CD4-positive, alpha-beta memory T cell (primary cell): ENCODE data around the gene NKAPD1. TPM values are rescaled to one million over a fixed set of nuclear protein-coding genes. Genes with fewer than 3 reads are reported as not detected.

Source experiments
- CTCF ChIA-PET: fragments of 350-600 bp; sonication (Branson Sonifier 250); formaldehyde crosslinking; loops from one replicate; lab custom pipeline; 2021; ENCODE audit warnings: inconsistent platforms; ENCODE audit not compliant: partially characterized antibody; lab: Charles Lee
- POLR2A ChIA-PET: fragments of 350-600 bp; sonication (Branson Sonifier 250); formaldehyde crosslinking; loops from one replicate; lab custom pipeline; 2021; ENCODE audit not compliant: partially characterized antibody; lab: Charles Lee
- DNase-seq, 5 donors: peaks; one replicate each; pipeline versions ENCODE4 v3.0.0 to v3.0.0-alpha.2; 2020 to 2022; ENCODE audit warnings: mixed read lengths in 1 of 5
- H3K27ac ChIP-seq: one replicate; pipeline ENCODE4 v1.7.0; 2013; ENCODE audit warnings: low read depth, low read length
- H3K27me3 ChIP-seq: 2 replicates; pipeline ENCODE4 v1.7.0; 2013; ENCODE audit warnings: mild to moderate bottlenecking, low read length, moderate library complexity; ENCODE audit not compliant: insufficient read depth
- H3K36me3 ChIP-seq: 2 replicates; pipeline ENCODE4 v1.7.0; 2013; ENCODE audit warnings: mild to moderate bottlenecking, low read length, moderate library complexity; ENCODE audit not compliant: insufficient read depth
- H3K4me1 ChIP-seq: 2 replicates; pipeline ENCODE4 v1.7.0; 2013; ENCODE audit warnings: mild to moderate bottlenecking, low read length, moderate library complexity; ENCODE audit not compliant: insufficient read depth
- H3K4me3 ChIP-seq, 2 donors: one replicate each; pipeline ENCODE4 v1.7.0; 2013; ENCODE audit warnings: low read length in 2 of 2, mild to moderate bottlenecking in 1 of 2
- H3K9me3 ChIP-seq, 2 donors: one replicate each; pipeline ENCODE4 v1.7.0; 2013; ENCODE audit warnings: low read length in 2 of 2, control low read depth in 1 of 2; ENCODE audit not compliant: control insufficient read depth in 1 of 2
- H3K27ac Mint-ChIP-seq, 7 donors: one replicate each; pipeline ENCODE4 v1.8.0; 2020 to 2021; ENCODE audit warnings: mixed read lengths in 7 of 7, mild to moderate bottlenecking in 6 of 7, inconsistent platforms in 3 of 7, moderate library complexity in 3 of 7
- H3K27me3 Mint-ChIP-seq, 2 donors: one replicate each; pipeline ENCODE4 v1.8.0; 2020 to 2021; ENCODE audit warnings: mixed read lengths in 2 of 2
- H3K36me3 Mint-ChIP-seq, 2 donors: one replicate each; pipeline ENCODE4 v1.8.0; 2020 to 2021; ENCODE audit warnings: mixed read lengths in 2 of 2, inconsistent platforms in 1 of 2, mild to moderate bottlenecking in 1 of 2
- H3K4me1 Mint-ChIP-seq, 4 donors: one replicate each; pipeline ENCODE4 v1.8.0; 2020 to 2021; ENCODE audit warnings: mixed read lengths in 4 of 4, mild to moderate bottlenecking in 1 of 4
- H3K4me3 Mint-ChIP-seq, 8 donors: one replicate each; pipeline ENCODE4 v1.8.0; 2020 to 2021; ENCODE audit warnings: mixed read lengths in 8 of 8, mild to moderate bottlenecking in 7 of 8, moderate library complexity in 6 of 8, inconsistent platforms in 3 of 8
- H3K9me3 Mint-ChIP-seq, 8 donors: one replicate each; pipeline ENCODE4 v1.8.0; 2020 to 2021; ENCODE audit warnings: mixed read lengths in 8 of 8, mild to moderate bottlenecking in 5 of 8, inconsistent platforms in 3 of 8, moderate library complexity in 1 of 8
- intact Hi-C: fragments of 100-400 bp; cut with micrococcal nuclease; formaldehyde crosslinking; loops from one replicate; pipeline ENCODE4 v1.15.1; 2023
- polyA plus RNA-seq, 2 donors: library from polyadenylated mRNA; unstranded; fragments of 300-500 nt; fragmentation: Illumina TruSeq; gene quantifications; one replicate each; pipeline ENCODE4 v1.2.3, GENCODE V29; 2021
- total RNA-seq, 2 experiments: library from RNA; stranded (reverse); gene quantifications; one replicate each; pipeline ENCODE4 v1.2.3, GENCODE V29; 2021

The NKAPD1 gene
- total and polyA plus RNA-seq, 4 experiments from 2014 or later: 7.7 to 21.2 (median 17.5) TPM

DNA sequence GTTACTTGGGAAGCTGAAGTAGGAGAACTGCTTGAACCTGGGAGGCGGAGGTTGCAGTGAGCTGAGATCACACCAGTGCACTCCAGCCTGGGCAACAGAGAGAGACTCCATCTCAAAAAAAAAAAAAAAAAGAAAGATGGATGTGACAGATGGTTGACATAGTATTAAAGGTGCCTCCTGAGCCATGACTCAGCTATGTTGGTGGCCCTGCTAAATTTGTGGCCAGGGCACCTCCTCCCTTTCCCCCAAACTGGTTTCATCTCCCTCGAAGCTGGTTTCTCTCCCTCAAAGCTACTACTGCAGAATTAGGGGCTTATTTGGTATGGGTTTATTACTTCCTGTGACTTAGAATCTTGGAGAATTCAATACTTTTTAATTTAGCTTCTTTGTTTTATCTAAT lies 44.1 kb downstream of the NKAPD1 start:
- POLR2A ChIA-PET: no interaction called here
- DNase-seq: no peak
- Histone ChIP-seq H3K4me1 (no peaks in the 10 kb centered on the region), H3K36me3 (no peaks in the 10 kb centered on the region), H3K27ac (no peak overlapping the region), H3K9me3 (no peaks in the 10 kb centered on the region), H3K27me3 (no peaks in the 10 kb centered on the region), H3K4me3 (no peak overlapping the region)
- Mint-ChIP-seq H3K4me3 (no peak overlapping the region), H3K27me3 (no peaks in the 10 kb centered on the region), H3K36me3 (peaks cover 1 to 14% of the 10 kb centered on the region in 2 donors), H3K4me1 (peaks cover 0 to 2% (median 0%) of the 10 kb centered on the region in 4 donors), H3K9me3 (no peaks in the 10 kb centered on the region), H3K27ac (no peak overlapping the region)
- intact Hi-C loops: loop anchor here (10.0 kb wide), 1 partner anchor 63 kb away; no protein-coding TSS in a partner anchor
- CTCF ChIA-PET: no interaction called here

DNA sequence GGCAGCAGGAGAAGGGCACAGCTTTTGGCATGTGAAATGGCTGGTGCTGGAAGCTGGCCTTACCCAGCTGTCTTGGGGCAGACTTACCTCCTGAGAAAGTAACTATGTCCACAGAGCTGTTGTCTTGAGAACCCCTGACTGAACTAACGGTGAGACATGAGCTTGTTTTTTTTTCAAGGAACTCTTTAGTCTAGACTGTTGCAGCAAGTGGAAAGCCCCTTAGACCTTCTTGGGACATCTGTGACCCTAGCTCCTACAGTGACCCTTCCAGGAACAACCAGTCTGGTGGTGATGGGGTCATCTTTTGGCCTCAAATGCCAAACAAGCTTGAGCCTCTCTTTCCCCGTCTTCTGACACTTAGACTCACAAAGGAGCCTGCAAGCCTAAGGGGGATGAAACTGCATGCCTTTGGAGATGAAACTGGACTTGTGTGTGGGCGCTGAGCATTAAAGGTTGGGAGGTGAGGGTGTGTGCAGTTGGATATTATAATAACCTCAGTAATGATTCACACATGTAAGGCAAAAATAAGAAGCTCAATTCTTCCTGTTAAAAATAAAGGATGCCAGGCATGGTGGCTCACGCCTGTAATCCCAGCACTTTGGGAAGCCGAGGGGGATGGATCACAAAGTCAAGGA lies 48.0 kb downstream of the NKAPD1 start:
- Histone ChIP-seq H3K27ac (no peak overlapping the region), H3K4me3 (no peak overlapping the region), H3K9me3 (no peaks in the 10 kb centered on the region), H3K4me1 (no peaks in the 10 kb centered on the region), H3K27me3 (no peaks in the 10 kb centered on the region), H3K36me3 (no peaks in the 10 kb centered on the region)
- ChIA-PET CTCF (interaction anchor here (0.7 to 2.5 kb wide), 4 partner anchors 9 to 608 kb away, joined by 3 to 19 read pairs (median 4); partner anchors contain the start of gene HOATZ), POLR2A (no interaction called here)
- Mint-ChIP-seq H3K36me3 (peaks cover 1 to 11% of the 10 kb centered on the region in 2 donors), H3K4me3 (no peak overlapping the region), H3K4me1 (no peaks in the 10 kb centered on the region), H3K9me3 (no peaks in the 10 kb centered on the region), H3K27me3 (no peaks in the 10 kb centered on the region), H3K27ac (no peak overlapping the region)
- intact Hi-C loops: no loop called here
- no peak for DNase-seq

- DNase-seq: no peak
- Histone ChIP-seq H3K4me1 (no peaks in the 10 kb centered on the region), H3K36me3 (no peaks in the 10 kb centered on the region), H3K4me3 (no peak overlapping the region), H3K27me3 (no peaks in the 10 kb centered on the region), H3K27ac (no peak overlapping the region), H3K9me3 (no peaks in the 10 kb centered on the region)
- ChIA-PET POLR2A (no interaction called here), CTCF (interaction anchor here (1.1 to 2.5 kb wide), 3 partner anchors 10 to 157 kb away, joined by 4 to 19 read pairs (median 5); no protein-coding TSS in a partner anchor)
- H3K4me1 Mint-ChIP-seq: no peaks in the 10 kb centered on the region
- H3K36me3 Mint-ChIP-seq: peaks cover 1 to 10% of the 10 kb centered on the region in 2 donors
- no peaks in the 10 kb centered on the region for H3K9me3 Mint-ChIP-seq
- intact Hi-C loops: no loop called here
- H3K4me3 Mint-ChIP-seq: no peak overlapping the region
- no peaks in the 10 kb centered on the region for H3K27me3 Mint-ChIP-seq
- H3K27ac Mint-ChIP-seq: no peak overlapping the region
These were observed 49.0 kb downstream of the NKAPD1 start for GRCh38 chr11:112123129-112123528.

GRCh38 chr11:112127056-112127455 lies 53.0 kb downstream of the NKAPD1 start:
- CTCF ChIA-PET: interaction anchor here (1.5 kb wide), 1 partner anchor 15 kb away, joined by 5 read pairs; no protein-coding TSS in a partner anchor
- intact Hi-C loops: no loop called here
- H3K4me3 ChIP-seq: no peak overlapping the region

DNA sequence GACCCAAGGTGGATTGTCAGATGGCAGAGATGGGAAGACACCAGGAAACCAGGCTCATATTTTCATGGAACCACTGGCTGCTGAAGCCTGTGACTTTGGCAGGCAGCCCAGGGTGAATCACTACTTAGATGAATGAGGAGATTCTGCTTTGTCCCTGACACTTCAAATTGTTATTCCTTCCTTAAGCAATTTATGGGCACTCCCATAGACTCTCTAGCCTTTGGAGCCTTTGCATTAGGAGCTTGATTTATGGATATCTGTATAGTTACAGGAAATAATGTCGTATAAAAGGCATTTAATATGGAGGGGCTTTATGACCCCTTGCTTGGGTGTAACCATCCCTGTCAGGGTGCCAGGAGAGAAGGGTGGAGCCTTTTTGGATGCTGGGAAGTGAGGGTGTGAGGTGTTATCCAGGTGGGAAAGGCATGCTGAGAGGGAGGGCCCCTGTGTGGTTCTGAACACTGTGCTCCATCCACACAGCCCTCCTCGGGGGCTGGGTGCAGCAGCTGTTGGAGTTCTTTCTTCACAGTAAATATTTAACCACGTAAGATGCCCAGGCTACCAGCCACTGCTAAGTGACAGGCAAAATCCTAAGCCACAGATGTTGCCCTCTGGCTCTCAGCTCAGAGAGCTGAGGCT lies 54.5 kb downstream of the NKAPD1 start:
- no peak overlapping the region for H3K4me3 ChIP-seq
- H3K9me3 Mint-ChIP-seq: no peaks in the 10 kb centered on the region
- no peaks in the 10 kb centered on the region for H3K27me3 Mint-ChIP-seq
- ChIA-PET POLR2A (no interaction called here), CTCF (interaction anchor here (1.5 to 1.7 kb wide), 2 partner anchors 9 to 17 kb away, joined by 4 to 5 read pairs; no protein-coding TSS in a partner anchor)
- no peaks in the 10 kb centered on the region for H3K4me1 ChIP-seq
- no peaks in the 10 kb centered on the region for H3K9me3 ChIP-seq
- H3K27ac Mint-ChIP-seq: no peak overlapping the region
- peaks cover 0 to 15% of the 10 kb centered on the region in 2 donors for H3K36me3 Mint-ChIP-seq
- peaks cover 0 to 2% (median 0%) of the 10 kb centered on the region in 4 donors for H3K4me1 Mint-ChIP-seq
- intact Hi-C loops: no loop called here
- no peak for DNase-seq
- no peaks in the 10 kb centered on the region for H3K36me3 ChIP-seq
- H3K27me3 ChIP-seq: no peaks in the 10 kb centered on the region
- no peak overlapping the region for H3K4me3 Mint-ChIP-seq
- H3K27ac ChIP-seq: no peak overlapping the region

More at GRCh38 chr11:112127056-112127455, 53.0 kb downstream of the NKAPD1 start:
- Histone ChIP-seq H3K9me3 (no peaks in the 10 kb centered on the region), H3K27me3 (no peaks in the 10 kb centered on the region), H3K27ac (no peak overlapping the region), H3K36me3 (no peaks in the 10 kb centered on the region), H3K4me1 (no peaks in the 10 kb centered on the region)
- Mint-ChIP-seq H3K36me3 (peaks cover 0 to 15% of the 10 kb centered on the region in 2 donors), H3K27me3 (no peaks in the 10 kb centered on the region), H3K4me3 (no peak overlapping the region), H3K4me1 (peaks cover 0 to 2% (median 0%) of the 10 kb centered on the region in 4 donors), H3K27ac (no peak overlapping the region), H3K9me3 (no peaks in the 10 kb centered on the region)
- DNase-seq: no peak
- POLR2A ChIA-PET: no interaction called here

- no peaks in the 10 kb centered on the region for H3K4me1 ChIP-seq
- no peak overlapping the region for H3K4me3 Mint-ChIP-seq
- H3K27ac ChIP-seq: no peak overlapping the region
- H3K9me3 ChIP-seq: no peaks in the 10 kb centered on the region
- H3K27me3 Mint-ChIP-seq: no peaks in the 10 kb centered on the region
- H3K4me3 ChIP-seq: no peak overlapping the region
- intact Hi-C loops: no loop called here
- H3K9me3 Mint-ChIP-seq: no peaks in the 10 kb centered on the region
- no peaks in the 10 kb centered on the region for H3K27me3 ChIP-seq
- POLR2A ChIA-PET: no interaction called here
- peaks cover 0 to 2% (median 0%) of the 10 kb centered on the region in 4 donors for H3K4me1 Mint-ChIP-seq
- H3K36me3 ChIP-seq: no peaks in the 10 kb centered on the region
- no peak for DNase-seq
- CTCF ChIA-PET: interaction anchor here (1.7 kb wide), 1 partner anchor 18 kb away, joined by 4 read pairs; no protein-coding TSS in a partner anchor
- H3K36me3 Mint-ChIP-seq: peaks cover 0 to 18% of the 10 kb centered on the region in 2 donors
- H3K27ac Mint-ChIP-seq: no peak overlapping the region
These were observed 55.6 kb downstream of the NKAPD1 start for GRCh38 chr11:112129656-112130055.

DNA sequence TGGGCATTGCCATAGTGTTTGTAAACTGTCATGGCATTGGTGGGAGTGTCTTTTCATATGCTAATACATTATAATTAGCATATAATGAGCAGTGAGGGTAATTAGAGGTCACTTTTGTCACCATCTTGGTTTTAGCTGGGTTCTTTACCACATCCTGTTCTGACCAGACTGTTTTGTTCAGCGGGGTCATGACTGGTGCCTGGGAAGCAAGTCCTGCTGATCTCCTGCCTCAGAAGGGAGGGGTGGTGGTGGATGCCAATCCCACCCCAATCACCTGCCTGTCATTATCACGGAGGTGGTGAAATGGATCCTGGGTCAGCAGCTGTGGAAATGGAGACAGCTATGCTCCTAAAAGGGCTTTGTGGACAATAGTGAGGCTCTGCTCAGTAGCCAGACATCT lies 58.6 kb downstream of the NKAPD1 start:
- no peak overlapping the region for H3K4me3 Mint-ChIP-seq
- peaks cover 0 to 2% (median 0%) of the 10 kb centered on the region in 4 donors for H3K4me1 Mint-ChIP-seq
- DNase-seq: no peak

More for the DNA sequence above, 58.6 kb downstream of the NKAPD1 start:
- Mint-ChIP-seq H3K27ac (no peak overlapping the region), H3K27me3 (no peaks in the 10 kb centered on the region), H3K9me3 (no peaks in the 10 kb centered on the region), H3K36me3 (peaks cover 2 to 13% of the 10 kb centered on the region in 2 donors)
- no peak overlapping the region for H3K4me3 ChIP-seq
- no peaks in the 10 kb centered on the region for H3K4me1 ChIP-seq
- no peaks in the 10 kb centered on the region for H3K36me3 ChIP-seq
- intact Hi-C loops: no loop called here
- no peak overlapping the region for H3K27ac ChIP-seq
- ChIA-PET POLR2A (no interaction called here), CTCF (interaction anchor here (1.1 kb wide), 1 partner anchor 148 kb away, joined by 3 read pairs; no protein-coding TSS in a partner anchor)
- H3K27me3 ChIP-seq: no peaks in the 10 kb centered on the region
- no peaks in the 10 kb centered on the region for H3K9me3 ChIP-seq
